Neural progenitor cell (in vitro differentiated cells): ENCODE measurements around the gene C2orf76.

Experiments used
- EZH2 ChIP-seq: fragments of 200-600 bp; sonication (generic); IDR thresholded peaks from 2 replicates; pipeline ENCODE4 v1.6.1; 2017; ENCODE audit warnings: antibody characterized with exemption, mild to moderate bottlenecking, moderate library complexity
- EZH2phosphoT487 ChIP-seq: fragments of 200-600 bp; sonication (generic); IDR thresholded peaks from 2 replicates; pipeline ENCODE4 v1.6.1; 2017; ENCODE audit warnings: antibody characterized with exemption
- TF ChIP-seq, protein P1 (sequence below): fragments of 200-600 bp; sonication (generic); IDR thresholded peaks from 2 replicates; pipeline ENCODE4 v1.5.1; 2017; ENCODE audit warnings: antibody characterized with exemption, mild to moderate bottlenecking

DNA sequence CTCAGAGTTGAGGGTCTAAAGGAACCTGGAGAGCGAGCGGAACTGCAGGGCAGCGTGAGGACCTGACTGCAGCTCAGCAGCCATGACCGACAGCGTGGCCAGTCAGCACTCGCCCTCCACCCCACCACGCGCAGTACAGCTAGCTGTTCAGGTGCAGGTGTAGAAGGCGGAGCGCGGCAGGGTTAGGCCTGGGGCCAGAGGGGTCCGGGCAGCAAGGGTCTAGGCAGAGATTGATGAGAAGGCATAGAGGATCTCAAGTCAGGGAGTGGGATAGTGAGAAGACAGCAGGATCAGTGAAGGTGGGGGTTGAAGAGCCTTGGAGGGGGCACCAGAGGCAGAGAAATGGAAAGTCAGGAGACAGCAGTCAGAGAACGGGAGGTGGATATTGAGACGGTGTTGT, 72.0 kb downstream of the C2orf76 start:
- TF ChIP-seq, protein P1, sequence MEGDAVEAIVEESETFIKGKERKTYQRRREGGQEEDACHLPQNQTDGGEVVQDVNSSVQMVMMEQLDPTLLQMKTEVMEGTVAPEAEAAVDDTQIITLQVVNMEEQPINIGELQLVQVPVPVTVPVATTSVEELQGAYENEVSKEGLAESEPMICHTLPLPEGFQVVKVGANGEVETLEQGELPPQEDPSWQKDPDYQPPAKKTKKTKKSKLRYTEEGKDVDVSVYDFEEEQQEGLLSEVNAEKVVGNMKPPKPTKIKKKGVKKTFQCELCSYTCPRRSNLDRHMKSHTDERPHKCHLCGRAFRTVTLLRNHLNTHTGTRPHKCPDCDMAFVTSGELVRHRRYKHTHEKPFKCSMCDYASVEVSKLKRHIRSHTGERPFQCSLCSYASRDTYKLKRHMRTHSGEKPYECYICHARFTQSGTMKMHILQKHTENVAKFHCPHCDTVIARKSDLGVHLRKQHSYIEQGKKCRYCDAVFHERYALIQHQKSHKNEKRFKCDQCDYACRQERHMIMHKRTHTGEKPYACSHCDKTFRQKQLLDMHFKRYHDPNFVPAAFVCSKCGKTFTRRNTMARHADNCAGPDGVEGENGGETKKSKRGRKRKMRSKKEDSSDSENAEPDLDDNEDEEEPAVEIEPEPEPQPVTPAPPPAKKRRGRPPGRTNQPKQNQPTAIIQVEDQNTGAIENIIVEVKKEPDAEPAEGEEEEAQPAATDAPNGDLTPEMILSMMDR: no peak
- TF ChIP-seq EZH2: no peak
- TF ChIP-seq EZH2phosphoT487: no peak
